GM19328 (cell line): ENCODE data around the gene CEP135.
A peak's percentile ranks its signal among the peaks of the same experiment; 100 is the strongest.

Experiments
- ATAC-seq: cut with Tn5 transposase; IDR thresholded peaks from one replicate; pipeline ENCODE4 v1.9.1; 2021; ENCODE audit warnings: mild to moderate bottlenecking, moderate library complexity; ENCODE audit not compliant: unreplicated experiment

The CEP135 gene

DNA sequence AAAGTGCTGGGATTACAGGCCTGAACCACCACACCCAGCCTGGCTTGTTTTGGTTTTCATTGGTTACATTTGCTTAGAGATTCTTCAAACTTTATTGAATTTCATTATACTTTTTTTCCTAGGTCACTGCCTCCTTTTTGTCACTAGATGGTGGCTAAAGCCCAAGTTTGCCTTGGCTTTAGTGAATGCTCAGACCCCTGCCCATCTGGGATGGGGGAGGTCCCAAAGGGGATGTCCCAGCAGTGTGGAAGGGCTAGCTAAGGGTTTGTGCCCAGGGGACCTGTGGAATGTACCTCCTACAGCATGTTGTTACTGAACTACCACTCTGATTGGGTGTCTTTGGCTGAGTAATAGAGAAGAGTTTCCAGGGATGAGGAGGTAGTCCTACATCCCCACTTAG, 58.4 kb downstream of the CEP135 start:
- ATAC-seq = no peak

- no peak for ATAC-seq
Measured at GRCh38 chr4:56008206-56008605, 59.5 kb downstream of the CEP135 start.

DNA sequence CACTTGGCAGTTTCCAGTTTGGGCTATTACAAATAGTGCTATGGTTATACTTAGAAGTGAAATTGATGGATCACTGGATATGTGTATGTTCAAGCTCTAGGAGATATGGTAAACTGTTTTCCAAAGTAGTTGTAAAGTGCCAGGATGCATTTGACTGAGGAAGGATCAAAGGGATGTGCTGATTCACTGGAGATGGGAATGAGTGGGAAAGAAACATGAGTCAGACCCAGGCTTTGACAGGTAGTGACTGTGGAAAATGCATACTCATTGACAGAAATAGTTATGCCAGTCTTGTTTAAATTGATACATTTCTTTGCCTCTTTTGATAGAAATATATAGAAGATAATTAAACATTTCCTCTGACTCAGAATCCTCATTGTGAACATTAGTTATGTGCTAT, 77.9 kb downstream of the CEP135 start:
- no peak for ATAC-seq

DNA sequence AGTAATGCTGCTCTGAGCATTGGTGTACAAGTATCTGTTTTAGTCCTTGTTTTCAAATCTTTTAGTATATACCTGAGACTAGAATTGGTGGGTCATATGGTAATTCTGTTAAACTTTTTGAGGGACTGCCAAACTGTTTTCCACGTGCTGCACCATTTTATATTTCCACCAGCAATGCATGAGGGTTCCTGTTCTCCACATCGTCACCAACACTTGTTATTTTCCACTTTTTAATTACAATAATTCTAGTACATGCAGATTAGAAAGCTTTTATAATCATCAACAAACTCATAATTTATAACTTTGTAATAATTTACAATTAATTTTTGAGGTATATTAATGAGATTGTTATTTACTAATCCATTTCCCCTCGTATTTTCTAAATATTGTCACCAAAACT, 79.4 kb downstream of the CEP135 start:
- ATAC-seq = no peak

DNA sequence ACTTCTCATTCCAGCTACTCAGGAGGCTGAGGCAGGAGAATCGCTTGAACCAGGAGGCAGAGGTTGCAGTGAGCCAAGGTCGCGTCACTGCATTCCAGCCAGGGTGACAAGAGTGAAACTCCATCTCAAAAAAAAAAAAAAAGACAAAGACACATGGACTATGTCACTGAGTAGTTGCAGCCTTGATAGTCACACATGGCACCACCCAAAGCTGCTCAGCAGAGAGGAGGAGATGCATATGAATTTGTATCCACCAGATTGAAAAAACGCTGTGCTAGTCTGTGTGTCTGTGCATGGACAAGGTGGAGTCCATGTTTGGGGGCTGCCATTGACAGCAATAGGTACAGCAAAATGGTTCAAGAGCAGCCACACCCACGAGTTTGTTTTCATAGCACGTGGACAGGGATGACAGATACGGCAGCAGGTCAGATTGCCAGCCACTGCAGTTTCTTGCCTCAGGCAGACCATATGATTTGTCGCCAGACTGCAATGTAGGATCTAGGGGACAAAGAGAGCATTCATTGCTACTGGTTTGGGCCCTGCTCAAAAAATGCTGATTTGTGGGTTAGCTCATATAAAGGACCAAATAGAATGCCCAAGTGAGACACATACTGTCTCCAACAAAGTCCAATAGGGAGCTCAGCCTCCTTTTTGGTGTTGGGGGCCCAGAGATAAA, 89.9 kb downstream of the CEP135 start:
- no peak for ATAC-seq

DNA sequence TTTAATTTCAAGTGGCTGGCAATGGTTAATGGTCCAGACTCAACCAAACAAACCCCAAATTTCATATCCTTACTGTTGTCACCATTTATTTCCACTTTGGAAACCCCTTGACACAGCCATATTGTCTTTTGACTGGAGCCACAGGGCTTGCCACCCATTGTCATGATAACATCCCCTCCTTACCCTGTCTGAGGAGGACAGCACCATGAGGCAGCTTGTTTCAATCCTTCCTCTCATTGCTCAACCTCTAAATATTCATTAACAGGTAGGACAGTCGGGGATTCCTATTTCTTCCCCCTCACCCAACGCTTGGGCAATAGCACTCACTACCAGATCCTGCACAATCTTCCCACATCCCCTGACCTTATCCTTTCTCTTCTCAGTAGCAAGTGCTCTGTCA, 92.1 kb downstream of the CEP135 start:
- no peak for ATAC-seq

DNA sequence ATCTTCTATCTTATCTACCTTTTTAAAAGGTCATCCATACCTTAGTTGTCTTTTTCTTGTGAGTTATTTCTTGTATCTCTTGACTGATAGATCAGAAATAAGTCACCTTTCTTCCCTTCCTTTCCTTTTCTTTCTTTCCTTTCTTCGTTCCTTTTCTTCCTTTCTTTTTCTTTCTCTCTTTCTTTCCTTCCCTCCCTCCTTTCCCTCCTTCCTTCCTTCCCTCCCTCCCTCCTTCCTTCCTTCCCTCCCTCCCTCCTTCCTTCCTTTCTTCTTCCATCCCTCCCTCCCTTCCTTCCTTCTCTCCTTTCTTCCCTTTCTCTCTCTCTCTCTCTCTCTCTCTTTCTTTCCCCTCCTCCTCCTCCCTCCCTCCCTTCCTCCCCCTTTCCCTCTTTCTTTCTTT, 93.5 kb downstream of the CEP135 start:
- no peak for ATAC-seq

DNA sequence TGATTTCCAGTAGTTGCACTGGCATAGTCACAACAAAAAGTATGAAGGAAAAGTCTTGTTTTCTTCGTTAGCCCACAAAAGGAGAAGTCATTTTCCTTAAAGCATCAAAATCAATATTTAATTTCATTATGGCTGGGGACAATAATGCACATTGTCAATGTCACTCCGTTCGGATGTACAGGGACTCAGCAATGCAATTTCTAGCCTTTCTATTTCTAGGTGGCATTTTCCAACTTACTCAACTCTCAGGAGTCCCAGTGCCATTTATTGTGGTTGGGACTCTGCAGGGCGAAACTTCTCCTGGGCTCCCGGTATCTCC, 99.6 kb downstream of the CEP135 start:
- ATAC-seq = no peak

- ATAC-seq = peak; percentile 93
Measured at GRCh38 chr4:56048702-56049431, 100.1 kb downstream of the CEP135 start.

DNA sequence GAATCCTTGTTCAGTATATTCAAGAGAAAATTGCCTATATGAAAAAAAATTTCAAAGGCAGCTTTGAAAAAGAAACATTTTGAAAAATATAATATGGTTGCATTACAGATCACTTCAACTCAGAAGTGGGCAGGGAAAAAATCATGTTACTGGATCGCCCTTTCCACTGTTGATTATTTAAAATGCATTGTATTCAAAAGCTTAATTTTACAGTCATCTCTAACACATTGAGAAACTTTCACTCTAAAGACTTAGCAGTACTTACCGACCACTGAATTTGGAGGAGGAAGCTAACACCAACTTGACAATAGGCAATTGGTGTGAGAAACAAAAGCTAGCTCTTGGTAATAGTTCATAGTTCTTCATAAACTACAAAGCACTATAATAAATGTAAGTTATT, 101.9 kb downstream of the CEP135 start:
- no peak for ATAC-seq

- ATAC-seq = no peak
Measured at GRCh38 chr4:56051029-56051709, 102.4 kb downstream of the CEP135 start.

DNA sequence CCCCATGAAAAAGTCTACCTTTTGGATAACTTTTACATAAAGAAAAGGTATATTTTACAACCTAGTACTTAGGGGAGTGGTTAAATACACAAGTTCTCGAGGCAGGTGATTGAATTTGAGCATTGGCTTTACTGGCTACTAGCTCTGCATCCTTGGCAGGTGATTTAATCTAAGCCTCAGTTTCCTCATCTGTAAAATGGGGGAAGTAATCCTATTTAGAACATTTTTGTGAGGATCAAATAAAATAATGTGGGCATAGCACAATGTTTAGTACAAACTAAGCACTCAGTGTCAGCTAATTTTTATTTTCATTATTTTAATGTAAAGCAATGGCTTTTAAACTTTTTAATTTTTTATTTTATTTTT, 102.9 kb downstream of the CEP135 start:
- ATAC-seq = no peak

DNA sequence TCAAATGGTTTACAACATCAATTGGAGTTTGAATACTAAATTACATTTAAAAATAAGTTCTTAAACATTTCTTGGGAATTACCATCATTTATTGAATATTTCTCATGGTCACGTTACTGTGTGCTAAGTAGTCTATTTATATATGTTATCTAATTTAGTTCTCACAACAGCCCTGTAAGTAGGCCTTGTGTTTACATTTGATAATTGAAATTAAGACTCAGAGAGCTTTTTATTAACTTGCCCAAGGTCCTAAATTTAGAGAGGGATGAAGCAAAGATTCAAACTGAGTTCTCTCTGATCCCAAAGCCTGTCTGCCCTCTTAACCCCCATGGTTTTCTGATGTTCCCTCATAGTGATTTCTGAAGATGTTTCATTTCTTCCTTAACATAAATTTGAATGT, 103.7 kb downstream of the CEP135 start:
- no peak for ATAC-seq

DNA sequence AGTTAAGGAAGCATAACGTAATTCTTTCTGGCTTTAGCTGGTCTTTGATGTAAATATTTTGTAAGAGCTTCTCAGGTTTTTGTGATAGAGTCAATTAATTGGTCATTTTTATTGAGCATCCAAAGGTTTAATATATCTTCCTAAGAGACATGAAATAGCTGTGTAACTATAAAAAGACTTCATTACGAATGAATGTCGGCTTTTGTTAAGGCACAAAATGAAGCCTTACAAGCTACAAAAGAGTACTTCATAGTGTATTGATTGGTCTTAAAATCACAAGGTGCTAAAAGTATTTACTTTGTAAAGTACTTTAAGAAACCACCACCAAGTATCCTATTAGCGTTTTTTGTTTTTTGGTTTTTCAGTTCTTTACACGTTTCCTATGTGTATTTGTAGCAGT, 104.2 kb downstream of the CEP135 start:
- no peak for ATAC-seq

GRCh38 chr4:56055027-56055977, 106.6 kb downstream of the CEP135 start:
- ATAC-seq = no peak

- ATAC-seq = no peak
Measured at GRCh38 chr4:56055991-56056390, 107.2 kb downstream of the CEP135 start.

GRCh38 chr4:56058555-56058954, 109.8 kb downstream of the CEP135 start:
- no peak for ATAC-seq

DNA sequence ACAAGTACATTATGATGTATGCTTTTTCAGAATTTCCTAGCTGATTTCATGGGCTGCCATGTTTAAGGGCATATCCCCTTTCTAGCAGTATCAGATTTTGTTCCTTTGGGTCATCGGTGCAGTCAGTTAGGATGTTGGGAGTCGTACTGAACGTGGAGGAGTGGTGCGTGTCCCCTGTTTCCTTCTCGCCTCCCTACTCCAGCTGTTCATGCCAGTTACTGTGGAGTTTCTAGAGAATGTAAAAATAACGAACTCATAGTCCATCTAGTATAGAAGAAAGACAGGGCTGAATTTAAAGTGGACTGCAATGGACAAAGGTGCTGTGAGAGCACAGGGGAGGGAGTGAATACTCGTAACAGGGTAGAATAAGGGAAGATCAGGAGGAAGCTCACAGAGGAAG, 111.3 kb downstream of the CEP135 start:
- ATAC-seq = no peak

DNA sequence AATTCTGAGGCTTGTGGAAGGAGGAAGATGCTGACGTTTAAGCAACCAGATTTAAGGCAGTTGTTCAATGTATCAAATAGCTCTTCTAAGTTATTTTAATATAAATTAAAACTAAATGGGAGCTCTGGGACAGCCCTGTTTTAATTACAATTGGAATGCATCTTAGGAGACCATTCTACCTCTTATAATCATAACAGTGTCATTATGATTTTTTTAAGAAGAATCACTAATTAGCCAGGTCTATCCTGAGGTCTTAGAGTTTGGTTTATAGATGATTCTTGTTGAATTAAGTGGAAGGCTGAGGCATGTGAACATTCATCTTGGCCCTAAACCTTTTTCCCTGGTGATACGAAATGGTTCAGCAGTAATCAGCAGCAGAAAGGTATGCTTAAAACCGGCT, 113.4 kb downstream of the CEP135 start:
- ATAC-seq = no peak

DNA sequence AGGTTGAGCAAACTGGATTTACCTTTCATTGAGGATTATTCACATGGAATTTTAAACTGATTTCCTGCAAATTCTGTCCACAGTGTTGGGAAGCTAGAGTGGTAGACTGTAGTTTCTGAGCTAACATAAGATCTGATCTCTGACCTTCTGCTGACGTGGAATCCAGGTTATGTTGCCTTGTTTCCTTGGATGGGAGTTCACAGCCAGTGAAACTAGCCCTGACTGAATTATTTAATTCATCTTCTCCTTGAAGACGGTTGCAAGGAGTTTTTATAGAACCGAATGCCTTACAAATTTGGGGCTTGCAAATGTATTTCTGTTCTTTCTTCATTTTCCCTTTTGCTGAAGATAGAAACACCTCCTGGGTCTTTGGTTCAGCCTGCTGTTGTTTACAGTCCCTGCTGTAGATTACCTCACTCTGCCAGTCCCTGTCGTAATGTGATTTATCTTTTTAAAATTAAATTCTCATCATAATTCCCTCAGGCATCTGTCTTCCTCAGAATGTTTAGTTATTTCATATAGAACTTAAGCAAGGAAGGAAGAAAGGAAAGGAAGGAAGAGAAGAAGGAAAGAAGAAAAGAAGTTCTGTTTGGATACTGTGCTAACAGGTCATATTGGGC, 113.9 kb downstream of the CEP135 start:
- no peak for ATAC-seq

- no peak for ATAC-seq
Measured at GRCh38 chr4:56066493-56066892, 117.7 kb downstream of the CEP135 start.
